ENCODE measurements around the gene TYK2. TPM values are rescaled to one million over a fixed set of nuclear protein-coding genes. Genes with fewer than 3 reads are reported as not detected.
"Not testable (repeated sequence)": the region's sequence is repeated elsewhere in the genome, so short reads cannot be mapped to it uniquely, and the experiment has no call there.

TYK2 gene
- total and polyA plus RNA-seq, 9 donors = 55.4 to 118 (median 78.9) TPM

DNA sequence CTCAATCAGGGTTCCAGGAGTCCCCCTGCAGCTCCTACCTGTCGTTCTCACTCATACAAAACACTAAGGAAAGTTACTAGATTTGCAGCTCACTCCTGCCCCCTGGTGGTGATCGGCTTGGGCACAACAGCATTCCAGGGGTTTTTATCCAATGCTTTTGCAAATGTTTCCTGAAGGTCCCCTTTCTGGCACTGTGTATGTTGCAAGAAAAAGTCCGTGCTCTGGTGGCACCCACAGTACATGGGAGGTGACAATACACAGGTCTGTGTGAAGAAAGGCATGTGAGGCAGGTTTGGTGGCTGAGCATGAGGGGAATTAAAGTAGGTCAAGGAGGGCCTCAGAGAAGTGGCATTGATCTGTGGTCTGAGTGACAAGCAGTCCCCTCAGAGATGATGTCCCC lies 8.6 kb upstream of the TYK2 start:
- Histone ChIP-seq H3K27me3 (no peaks in the 10 kb centered on the region), H3K36me3 (no peaks in the 10 kb centered on the region), H3K9me3 (no peaks in the 10 kb centered on the region), H3K27ac (no peak overlapping the region), H3K4me3 (no peak overlapping the region), H3K4me1 (ENCODE audit: insufficient read depth) (no peaks in the 10 kb centered on the region)
- WGBS, 3 donors = 1 to 2% (median 1%) methylated on average over 3 of the region's 3 CpGs
- TF ChIP-seq EP300 (IDR thresholded peaks at IDR 0.05) (no peak), POLR2A (IDR thresholded peaks at IDR 0.05) (no peak)
- TF ChIP-seq, protein P1, sequence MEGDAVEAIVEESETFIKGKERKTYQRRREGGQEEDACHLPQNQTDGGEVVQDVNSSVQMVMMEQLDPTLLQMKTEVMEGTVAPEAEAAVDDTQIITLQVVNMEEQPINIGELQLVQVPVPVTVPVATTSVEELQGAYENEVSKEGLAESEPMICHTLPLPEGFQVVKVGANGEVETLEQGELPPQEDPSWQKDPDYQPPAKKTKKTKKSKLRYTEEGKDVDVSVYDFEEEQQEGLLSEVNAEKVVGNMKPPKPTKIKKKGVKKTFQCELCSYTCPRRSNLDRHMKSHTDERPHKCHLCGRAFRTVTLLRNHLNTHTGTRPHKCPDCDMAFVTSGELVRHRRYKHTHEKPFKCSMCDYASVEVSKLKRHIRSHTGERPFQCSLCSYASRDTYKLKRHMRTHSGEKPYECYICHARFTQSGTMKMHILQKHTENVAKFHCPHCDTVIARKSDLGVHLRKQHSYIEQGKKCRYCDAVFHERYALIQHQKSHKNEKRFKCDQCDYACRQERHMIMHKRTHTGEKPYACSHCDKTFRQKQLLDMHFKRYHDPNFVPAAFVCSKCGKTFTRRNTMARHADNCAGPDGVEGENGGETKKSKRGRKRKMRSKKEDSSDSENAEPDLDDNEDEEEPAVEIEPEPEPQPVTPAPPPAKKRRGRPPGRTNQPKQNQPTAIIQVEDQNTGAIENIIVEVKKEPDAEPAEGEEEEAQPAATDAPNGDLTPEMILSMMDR (IDR thresholded peaks at IDR 0.05) = peak; percentile 84 to 91 (median 86)
- DNase-seq = peak; percentile 81 to 93 (median 92)
- intact Hi-C loops (cut with DNase I) = loop anchor here (1.0 to 2.0 kb wide), 3 partner anchors 118 to 120 kb away; partner anchors contain the start of gene ICAM1 (in 1 of the 4)

DNA sequence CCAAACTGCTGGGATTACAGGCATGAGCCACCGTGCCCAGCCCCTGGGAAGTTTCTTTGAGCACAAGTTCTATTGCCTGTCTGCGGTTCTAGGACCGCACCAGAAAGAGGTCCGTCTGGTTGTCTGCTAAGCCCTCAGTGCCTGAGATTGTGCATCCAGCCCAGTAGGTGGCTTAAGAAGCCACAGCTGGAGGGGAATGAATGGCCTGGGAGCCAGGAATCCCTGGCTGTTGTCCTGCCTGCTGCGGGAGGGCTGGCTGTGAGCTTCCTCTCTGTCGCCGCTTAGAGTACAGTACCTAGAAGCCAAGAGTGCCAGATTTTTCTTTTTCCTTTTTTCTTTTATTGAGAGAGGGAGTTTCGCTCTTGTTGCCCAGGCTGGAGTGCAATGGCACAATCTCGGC lies 4.2 kb upstream of the TYK2 start:
- intact Hi-C loops (cut with DNase I) = loop anchor here in 2 of 4 donors (1.0 to 5.0 kb wide), 2 partner anchors 52 to 113 kb away; partner anchors contain the start of genes ICAM1 (in 1 of the 2) and RAVER1 (in 1 of the 2)
- Histone ChIP-seq H3K9me3 (no peaks in the 10 kb centered on the region), H3K4me3 (no peak overlapping the region), H3K4me1 (ENCODE audit: insufficient read depth) (peaks cover 3% of the 10 kb centered on the region), H3K36me3 (no peaks in the 10 kb centered on the region), H3K27me3 (no peaks in the 10 kb centered on the region), H3K27ac (no peak overlapping the region)
- 74 to 77% (median 77%) methylated on average over 9 of the region's 9 CpGs for WGBS, 3 donors
- no peak for DNase-seq
- no peak for TF ChIP-seq EP300 (IDR thresholded peaks at IDR 0.05)
- no peak for TF ChIP-seq POLR2A (IDR thresholded peaks at IDR 0.05)
- TF ChIP-seq, protein P1 (IDR thresholded peaks at IDR 0.05) = no peak

DNA sequence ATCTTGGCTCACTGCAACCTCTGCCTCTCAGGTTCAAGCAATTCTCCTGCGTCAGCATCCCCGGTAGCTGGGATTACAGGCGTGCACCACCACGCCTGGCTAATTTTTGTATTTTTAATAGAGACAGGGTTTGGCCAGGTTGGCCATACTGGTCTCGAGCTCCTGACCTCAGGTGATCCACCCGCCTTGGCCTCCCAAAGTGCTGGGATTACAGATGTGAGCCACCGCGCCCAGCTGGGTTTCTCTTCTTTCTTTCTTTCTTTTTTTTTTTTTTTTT lies 2.8 kb upstream of the TYK2 start:
- not testable (repeated sequence) for H3K9me3 ChIP-seq; H3K4me1 ChIP-seq (ENCODE audit: insufficient read depth); H3K27ac ChIP-seq; H3K36me3 ChIP-seq; H3K27me3 ChIP-seq; DNase-seq; H3K4me3 ChIP-seq
- intact Hi-C loops (cut with DNase I) = loop anchor here in 1 of 4 donors (5.0 kb wide), 1 partner anchor 51 kb away; the partner anchor contains the start of gene RAVER1
- WGBS, 3 donors = 83 to 89% (median 89%) methylated on average over 8 of the region's 8 CpGs

DNA sequence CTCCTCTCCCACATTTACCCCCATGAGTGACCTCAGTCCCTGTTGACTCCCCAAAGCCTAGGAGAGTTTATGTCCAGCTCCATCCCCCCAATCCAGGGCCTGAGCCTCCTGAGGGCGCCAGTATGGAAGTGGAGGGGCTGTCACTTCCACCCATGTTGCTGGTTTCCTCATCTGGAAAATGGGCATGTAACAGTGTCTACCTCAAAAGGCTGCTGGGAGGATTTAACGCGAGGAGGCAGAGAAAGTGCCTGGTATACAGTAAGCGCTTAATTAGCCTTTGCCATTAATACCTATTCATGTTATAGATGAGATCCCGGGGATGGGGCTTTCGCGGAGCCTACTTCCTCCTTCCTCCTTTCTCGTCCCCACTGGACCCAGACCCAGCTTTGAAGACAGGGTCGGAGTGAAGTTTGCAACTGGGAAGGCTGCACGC lies 476 bp downstream of the TYK2 start:
- TF ChIP-seq POLR2A (IDR thresholded peaks at IDR 0.05) = no peak
- TF ChIP-seq, protein P1 (IDR thresholded peaks at IDR 0.05) = peak in 1 of 3 donors; percentile 11
- Histone ChIP-seq H3K36me3 (no peaks in the 10 kb centered on the region), H3K4me1 (ENCODE audit: insufficient read depth) (peaks cover 5% of the 10 kb centered on the region), H3K27me3 (no peaks in the 10 kb centered on the region), H3K4me3 (peak overlapping the region; percentile 98), H3K9me3 (no peaks in the 10 kb centered on the region), H3K27ac (no peak overlapping the region)
- intact Hi-C loops (cut with DNase I) = loop anchor here in 1 of 4 donors (5.0 kb wide), 1 partner anchor 48 kb away; the partner anchor contains the start of gene RAVER1
- no peak for DNase-seq
- 1 to 3% (median 2%) methylated on average over 10 of the region's 10 CpGs for whole genome bisulfite sequencing, 3 donors

DNA sequence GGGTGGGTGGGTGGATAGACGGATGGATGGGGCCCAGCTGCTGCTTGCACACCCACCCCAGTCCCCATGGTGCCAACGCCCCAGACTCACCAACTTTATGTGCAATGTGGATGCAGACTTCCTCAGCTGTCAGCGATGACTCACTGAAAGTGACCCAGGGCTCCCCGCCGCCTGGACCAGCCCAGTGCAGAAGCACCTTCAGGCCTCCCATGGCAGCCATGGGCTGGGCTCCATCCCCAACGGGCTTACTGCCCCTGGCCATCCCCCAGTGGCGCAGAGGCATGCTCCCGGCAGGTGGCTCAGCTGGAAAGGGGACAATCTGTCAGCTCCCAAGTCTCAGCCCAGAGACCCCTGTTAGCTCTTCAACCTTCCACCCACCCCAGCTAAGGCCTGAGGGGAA lies 2.2 kb downstream of the TYK2 start:
- Histone ChIP-seq H3K4me3 (no peak overlapping the region), H3K4me1 (ENCODE audit: insufficient read depth) (peaks cover 5% of the 10 kb centered on the region), H3K27me3 (no peaks in the 10 kb centered on the region), H3K27ac (no peak overlapping the region), H3K9me3 (no peaks in the 10 kb centered on the region), H3K36me3 (no peaks in the 10 kb centered on the region)
- no peak for DNase-seq
- WGBS, 3 donors = 96 to 98% (median 97%) methylated on average over 8 of the region's 8 CpGs
- TF ChIP-seq EP300 (IDR thresholded peaks at IDR 0.05) = no peak
- TF ChIP-seq, protein P1 (IDR thresholded peaks at IDR 0.05) = no peak
- TF ChIP-seq POLR2A (IDR thresholded peaks at IDR 0.05) = no peak
- intact Hi-C loops (cut with DNase I) = no loop called here

DNA sequence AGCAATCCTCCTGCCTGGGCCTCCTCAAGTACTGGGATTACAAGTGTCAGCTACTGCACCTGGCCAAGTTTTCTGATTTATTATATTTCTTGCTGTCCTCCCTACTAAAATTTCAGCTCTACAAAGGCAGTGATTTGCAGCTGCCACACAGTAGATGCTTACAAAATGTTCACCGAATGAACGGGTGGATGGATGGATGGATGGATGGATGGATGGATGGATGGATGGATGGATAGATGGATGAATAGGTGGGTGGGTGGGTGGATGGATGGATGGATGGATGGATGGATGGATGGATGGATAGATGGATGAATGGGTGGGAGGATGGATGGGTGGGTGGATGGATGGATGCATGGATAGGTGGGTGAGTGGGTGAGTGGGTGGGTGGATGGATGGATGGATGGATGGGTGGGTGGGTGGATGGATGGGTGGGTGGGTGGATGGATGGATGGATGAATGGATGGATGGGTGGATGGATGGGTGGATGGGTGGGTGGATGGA lies 3.2 kb downstream of the TYK2 start:
- H3K9me3 ChIP-seq; H3K27ac ChIP-seq; H3K4me1 ChIP-seq (ENCODE audit: insufficient read depth); H3K27me3 ChIP-seq; DNase-seq; intact Hi-C loops (cut with DNase I); H3K4me3 ChIP-seq; H3K36me3 ChIP-seq: not testable (repeated sequence)
- WGBS, 3 donors = 90 to 100% (median 92%) methylated on average over 2 of the region's 2 CpGs

All from ovary (tissue), 9 donors.